Ishikawa (cell line): Measurements from ENCODE around the gene ATP6V0A1.

ENCODE experiments used
- CEBPB ChIP-seq: IDR thresholded peaks from 2 replicates; pipeline ENCODE4 v1.6.1; 2012
- CREB1 ChIP-seq: IDR thresholded peaks from 2 replicates; pipeline ENCODE4 v1.6.1; 2012; ENCODE audit warnings: low read depth
- EGR1 ChIP-seq: IDR thresholded peaks from 2 replicates; pipeline ENCODE4 v1.6.1; 2012
- EP300 ChIP-seq: IDR thresholded peaks from 2 replicates; pipeline ENCODE4 v1.6.1; 2012; ENCODE audit warnings: borderline replicate concordance
- FOXM1 ChIP-seq: IDR thresholded peaks from 2 replicates; pipeline ENCODE4 v1.6.1; 2012; ENCODE audit warnings: low read depth, borderline replicate concordance
- NFIC ChIP-seq: IDR thresholded peaks from 2 replicates; pipeline ENCODE4 v1.6.1; 2012
- RAD21 ChIP-seq: IDR thresholded peaks from 2 replicates; pipeline ENCODE4 v1.6.1; 2012; ENCODE audit warnings: low read depth
- TAF1 ChIP-seq: IDR thresholded peaks from 2 replicates; pipeline ENCODE4 v1.6.1; 2012; ENCODE audit warnings: low read depth, mild to moderate bottlenecking
- TCF12 ChIP-seq: IDR thresholded peaks from 2 replicates; pipeline ENCODE4 v1.6.1; 2012; ENCODE audit warnings: low read depth
- TEAD4 ChIP-seq: IDR thresholded peaks from 2 replicates; pipeline ENCODE4 v1.6.1; 2012
- YY1 ChIP-seq: IDR thresholded peaks from 2 replicates; pipeline ENCODE4 v1.6.1; 2012; ENCODE audit warnings: low read depth
- ZBTB7A ChIP-seq: IDR thresholded peaks from 2 replicates; pipeline ENCODE4 v1.6.1; 2012; ENCODE audit warnings: low read depth
- TF ChIP-seq, protein P1 (sequence below): IDR thresholded peaks from 2 replicates; pipeline ENCODE4 v1.6.1; 2012
- TF ChIP-seq, protein P2 (sequence below): IDR thresholded peaks from 2 replicates; pipeline ENCODE4 v1.6.1; 2012; ENCODE audit warnings: low read depth, mild to moderate bottlenecking
- TF ChIP-seq, protein P3 (sequence below): IDR thresholded peaks from 2 replicates; pipeline ENCODE4 v1.6.1; 2012

The ATP6V0A1 gene

DNA sequence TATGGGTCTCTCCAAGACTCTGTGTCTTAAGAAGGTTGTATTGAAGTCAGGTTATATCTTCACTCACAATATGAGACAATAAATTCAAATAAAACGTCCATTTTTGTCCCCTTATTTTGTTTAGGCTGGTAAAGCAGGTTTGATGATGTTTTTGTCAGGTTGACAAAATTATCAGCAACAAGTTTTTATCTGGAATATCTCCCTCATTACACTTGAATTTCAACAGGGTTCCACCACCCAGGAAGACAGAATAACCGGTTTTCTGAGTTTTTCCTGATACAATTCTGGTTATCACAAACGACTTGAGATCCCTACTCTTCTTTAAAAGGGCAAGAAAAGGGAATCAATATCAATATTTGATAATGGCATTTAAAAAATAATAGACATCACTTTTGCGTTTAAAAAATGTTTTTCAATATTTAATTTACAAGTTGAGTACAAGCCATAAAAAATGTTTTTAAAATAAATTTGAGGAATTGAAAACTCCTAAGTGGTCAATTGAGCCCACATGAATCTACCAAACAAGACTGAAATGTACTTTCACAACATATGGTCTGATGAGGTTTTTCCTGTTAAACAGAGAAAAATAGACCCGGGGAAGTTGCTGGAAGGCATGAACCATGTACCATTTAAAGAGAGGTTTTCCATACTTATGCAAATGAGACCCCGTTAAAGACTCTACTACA is 1.4 kb upstream of the ATP6V0A1 start:
- TF ChIP-seq, protein P1, sequence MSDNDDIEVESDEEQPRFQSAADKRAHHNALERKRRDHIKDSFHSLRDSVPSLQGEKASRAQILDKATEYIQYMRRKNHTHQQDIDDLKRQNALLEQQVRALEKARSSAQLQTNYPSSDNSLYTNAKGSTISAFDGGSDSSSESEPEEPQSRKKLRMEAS: no peak
- no peak for TF ChIP-seq RAD21
- TF ChIP-seq YY1: no peak
- TF ChIP-seq NFIC: no peak
- TF ChIP-seq FOXM1: no peak
- no peak for TF ChIP-seq CEBPB
- no peak for TF ChIP-seq TAF1
- no peak for TF ChIP-seq TEAD4
- TF ChIP-seq CREB1: no peak
- TF ChIP-seq TCF12: no peak
- TF ChIP-seq EP300: no peak
- TF ChIP-seq, protein P2, sequence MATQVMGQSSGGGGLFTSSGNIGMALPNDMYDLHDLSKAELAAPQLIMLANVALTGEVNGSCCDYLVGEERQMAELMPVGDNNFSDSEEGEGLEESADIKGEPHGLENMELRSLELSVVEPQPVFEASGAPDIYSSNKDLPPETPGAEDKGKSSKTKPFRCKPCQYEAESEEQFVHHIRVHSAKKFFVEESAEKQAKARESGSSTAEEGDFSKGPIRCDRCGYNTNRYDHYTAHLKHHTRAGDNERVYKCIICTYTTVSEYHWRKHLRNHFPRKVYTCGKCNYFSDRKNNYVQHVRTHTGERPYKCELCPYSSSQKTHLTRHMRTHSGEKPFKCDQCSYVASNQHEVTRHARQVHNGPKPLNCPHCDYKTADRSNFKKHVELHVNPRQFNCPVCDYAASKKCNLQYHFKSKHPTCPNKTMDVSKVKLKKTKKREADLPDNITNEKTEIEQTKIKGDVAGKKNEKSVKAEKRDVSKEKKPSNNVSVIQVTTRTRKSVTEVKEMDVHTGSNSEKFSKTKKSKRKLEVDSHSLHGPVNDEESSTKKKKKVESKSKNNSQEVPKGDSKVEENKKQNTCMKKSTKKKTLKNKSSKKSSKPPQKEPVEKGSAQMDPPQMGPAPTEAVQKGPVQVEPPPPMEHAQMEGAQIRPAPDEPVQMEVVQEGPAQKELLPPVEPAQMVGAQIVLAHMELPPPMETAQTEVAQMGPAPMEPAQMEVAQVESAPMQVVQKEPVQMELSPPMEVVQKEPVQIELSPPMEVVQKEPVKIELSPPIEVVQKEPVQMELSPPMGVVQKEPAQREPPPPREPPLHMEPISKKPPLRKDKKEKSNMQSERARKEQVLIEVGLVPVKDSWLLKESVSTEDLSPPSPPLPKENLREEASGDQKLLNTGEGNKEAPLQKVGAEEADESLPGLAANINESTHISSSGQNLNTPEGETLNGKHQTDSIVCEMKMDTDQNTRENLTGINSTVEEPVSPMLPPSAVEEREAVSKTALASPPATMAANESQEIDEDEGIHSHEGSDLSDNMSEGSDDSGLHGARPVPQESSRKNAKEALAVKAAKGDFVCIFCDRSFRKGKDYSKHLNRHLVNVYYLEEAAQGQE: no peak

DNA sequence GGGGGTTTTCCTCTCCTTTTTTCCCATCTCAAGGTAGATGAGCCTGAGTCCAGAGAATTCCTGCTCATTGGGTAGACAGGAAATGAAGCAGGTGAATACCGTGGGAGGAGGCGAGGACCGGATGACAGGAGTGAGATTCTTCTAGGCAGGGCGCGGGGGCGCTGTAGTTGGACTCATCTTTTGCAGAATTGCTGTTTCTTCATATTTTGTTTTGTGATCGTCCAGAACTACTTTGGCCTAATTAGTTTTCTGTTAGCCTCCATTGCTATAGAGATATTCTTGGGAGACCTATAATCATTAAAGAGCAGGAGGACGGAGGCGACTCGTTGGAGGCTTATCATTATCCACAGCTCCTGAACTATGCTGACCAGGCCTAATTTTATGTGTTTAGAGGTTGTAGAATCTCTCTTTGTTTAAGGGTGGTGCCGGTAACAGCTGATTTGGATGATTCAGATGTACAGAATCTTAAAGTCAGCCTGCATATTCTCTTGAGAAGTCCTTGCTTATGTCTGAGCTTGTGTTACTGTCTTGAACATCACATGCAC is 650 bp downstream of the ATP6V0A1 start:
- TF ChIP-seq, protein P3, sequence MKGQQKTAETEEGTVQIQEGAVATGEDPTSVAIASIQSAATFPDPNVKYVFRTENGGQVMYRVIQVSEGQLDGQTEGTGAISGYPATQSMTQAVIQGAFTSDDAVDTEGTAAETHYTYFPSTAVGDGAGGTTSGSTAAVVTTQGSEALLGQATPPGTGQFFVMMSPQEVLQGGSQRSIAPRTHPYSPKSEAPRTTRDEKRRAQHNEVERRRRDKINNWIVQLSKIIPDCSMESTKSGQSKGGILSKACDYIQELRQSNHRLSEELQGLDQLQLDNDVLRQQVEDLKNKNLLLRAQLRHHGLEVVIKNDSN: no peak
- TF ChIP-seq RAD21 (no peak), TCF12 (no peak)

DNA sequence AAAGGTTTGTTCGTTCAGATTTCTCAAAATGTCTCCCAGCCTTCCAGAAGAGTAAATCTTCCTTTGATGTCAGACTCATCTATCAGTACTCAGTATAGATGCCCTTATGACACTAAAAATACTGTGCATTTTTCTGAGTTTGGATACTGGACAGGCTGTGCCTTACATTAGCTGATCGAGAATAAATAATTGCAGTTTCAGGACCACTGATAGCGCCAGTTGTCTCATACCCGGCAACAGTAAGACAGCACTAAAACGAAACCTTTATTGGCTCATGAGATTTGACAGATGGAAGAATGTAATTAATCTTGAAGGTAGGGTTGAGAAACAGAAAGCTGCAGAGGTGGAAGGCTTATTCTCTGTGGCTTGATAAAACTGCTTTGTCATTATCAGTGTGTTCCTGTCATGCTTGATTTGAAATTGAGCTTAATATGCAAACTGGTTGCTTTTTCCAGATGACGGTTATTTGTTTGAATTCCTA is 1.2 kb downstream of the ATP6V0A1 start:
- TF ChIP-seq CEBPB (no peak), RAD21 (no peak), CREB1 (no peak), TCF12 (no peak), YY1 (no peak), EP300 (no peak), EGR1 (no peak), TEAD4 (peak; percentile 21; the same call in 1 of the 2 replicates)
- TF ChIP-seq, protein P2: peak; percentile 86
- TF ChIP-seq, protein P1: no peak

DNA sequence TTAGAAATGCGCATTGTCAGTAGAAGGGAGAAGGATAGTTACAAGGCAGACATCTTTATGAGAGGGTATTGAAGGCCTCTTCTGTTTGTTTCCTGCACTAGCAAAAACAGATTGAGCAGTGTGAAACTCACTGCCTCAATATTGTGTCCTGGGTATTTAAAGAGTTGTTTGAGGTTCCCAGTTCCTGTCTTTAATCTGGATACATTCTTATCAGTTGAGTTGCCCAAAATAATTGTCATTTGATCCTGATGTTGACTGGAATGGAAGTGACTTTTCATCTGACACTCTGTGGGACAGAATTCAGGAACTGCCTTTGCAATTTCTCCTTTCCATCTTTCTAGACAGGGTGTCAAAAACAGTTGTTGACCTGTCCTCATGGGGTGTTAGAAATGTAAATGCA is 1.7 kb downstream of the ATP6V0A1 start:
- no peak for TF ChIP-seq ZBTB7A
- no peak for TF ChIP-seq NFIC

DNA sequence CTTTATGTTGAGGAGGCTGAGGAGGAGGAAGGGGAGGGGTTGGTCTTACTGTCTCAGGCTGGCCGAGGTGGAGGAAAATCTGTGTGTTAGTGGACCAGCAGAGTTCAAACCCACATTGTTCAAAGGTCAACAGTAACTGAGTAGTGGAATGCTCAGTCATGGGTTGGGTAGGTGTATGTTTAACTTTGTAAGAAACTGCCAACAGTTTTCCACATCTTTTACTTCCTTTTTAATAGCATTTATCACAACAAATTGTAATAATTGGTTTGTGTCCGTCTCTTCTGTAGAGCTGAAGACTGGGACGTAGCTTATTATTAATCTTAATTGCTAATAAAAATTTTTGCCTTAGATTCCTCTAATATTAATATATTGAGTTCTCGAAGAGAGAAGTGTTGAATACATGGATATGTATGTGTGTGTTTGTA is 5.3 kb downstream of the ATP6V0A1 start:
- no peak for TF ChIP-seq YY1
- TF ChIP-seq TAF1: no peak
- no peak for TF ChIP-seq CREB1
- no peak for TF ChIP-seq EP300
- no peak for TF ChIP-seq TEAD4
- TF ChIP-seq ZBTB7A: no peak
- TF ChIP-seq TCF12: no peak
- TF ChIP-seq, protein P3: no peak
- TF ChIP-seq EGR1: no peak
- TF ChIP-seq RAD21: no peak
- TF ChIP-seq CEBPB: no peak
- TF ChIP-seq FOXM1: no peak
- TF ChIP-seq, protein P1: no peak
- TF ChIP-seq NFIC: no peak
- TF ChIP-seq, protein P2: no peak
